DND-41 (cell line): ENCODE measurements around the gene EYA4.

Source experiments
- EZH2 ChIP-seq: IDR thresholded peaks from 3 replicates; pipeline ENCODE4 v1.6.1; 2012; ENCODE audit warnings: borderline replicate concordance, low read depth, mild to moderate bottlenecking, moderate library complexity, low read length, inconsistent platforms; ENCODE audit not compliant: severe bottlenecking
- TF ChIP-seq, protein P1 (sequence below): IDR thresholded peaks from 2 replicates; pipeline ENCODE4 v1.5.1; 2012; ENCODE audit warnings: borderline replicate concordance, low read length, moderate library complexity, mild to moderate bottlenecking; ENCODE audit not compliant: poor library complexity, severe bottlenecking; ENCODE audit errors: extremely low read depth

DNA sequence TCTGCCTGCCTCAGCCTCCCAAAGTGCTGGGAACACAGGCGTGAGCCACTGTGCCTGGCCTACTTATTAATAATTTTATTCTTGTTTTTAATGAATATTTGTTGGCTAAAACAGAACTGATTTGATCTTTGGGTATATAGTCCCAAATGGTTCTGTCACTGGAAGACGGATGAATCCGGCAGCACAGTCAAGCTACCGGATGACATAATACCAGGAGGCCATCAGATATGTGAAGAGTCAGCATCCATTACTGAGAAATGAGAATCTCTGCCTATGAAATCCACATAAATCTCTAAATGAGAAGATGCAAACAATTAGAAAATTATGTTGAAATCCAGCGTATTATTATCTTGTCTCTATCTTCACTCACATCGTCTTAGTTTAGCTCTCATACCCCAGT, 263.0 kb downstream of the EYA4 start:
- TF ChIP-seq, protein P1, sequence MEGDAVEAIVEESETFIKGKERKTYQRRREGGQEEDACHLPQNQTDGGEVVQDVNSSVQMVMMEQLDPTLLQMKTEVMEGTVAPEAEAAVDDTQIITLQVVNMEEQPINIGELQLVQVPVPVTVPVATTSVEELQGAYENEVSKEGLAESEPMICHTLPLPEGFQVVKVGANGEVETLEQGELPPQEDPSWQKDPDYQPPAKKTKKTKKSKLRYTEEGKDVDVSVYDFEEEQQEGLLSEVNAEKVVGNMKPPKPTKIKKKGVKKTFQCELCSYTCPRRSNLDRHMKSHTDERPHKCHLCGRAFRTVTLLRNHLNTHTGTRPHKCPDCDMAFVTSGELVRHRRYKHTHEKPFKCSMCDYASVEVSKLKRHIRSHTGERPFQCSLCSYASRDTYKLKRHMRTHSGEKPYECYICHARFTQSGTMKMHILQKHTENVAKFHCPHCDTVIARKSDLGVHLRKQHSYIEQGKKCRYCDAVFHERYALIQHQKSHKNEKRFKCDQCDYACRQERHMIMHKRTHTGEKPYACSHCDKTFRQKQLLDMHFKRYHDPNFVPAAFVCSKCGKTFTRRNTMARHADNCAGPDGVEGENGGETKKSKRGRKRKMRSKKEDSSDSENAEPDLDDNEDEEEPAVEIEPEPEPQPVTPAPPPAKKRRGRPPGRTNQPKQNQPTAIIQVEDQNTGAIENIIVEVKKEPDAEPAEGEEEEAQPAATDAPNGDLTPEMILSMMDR: no peak
- no peak for TF ChIP-seq EZH2
